ENCODE data around the gene CYGB.
"Not testable (repeated sequence)": the region's sequence is repeated elsewhere in the genome, so short reads cannot be mapped to it uniquely, and the experiment has no call there.

The CYGB gene

DNA sequence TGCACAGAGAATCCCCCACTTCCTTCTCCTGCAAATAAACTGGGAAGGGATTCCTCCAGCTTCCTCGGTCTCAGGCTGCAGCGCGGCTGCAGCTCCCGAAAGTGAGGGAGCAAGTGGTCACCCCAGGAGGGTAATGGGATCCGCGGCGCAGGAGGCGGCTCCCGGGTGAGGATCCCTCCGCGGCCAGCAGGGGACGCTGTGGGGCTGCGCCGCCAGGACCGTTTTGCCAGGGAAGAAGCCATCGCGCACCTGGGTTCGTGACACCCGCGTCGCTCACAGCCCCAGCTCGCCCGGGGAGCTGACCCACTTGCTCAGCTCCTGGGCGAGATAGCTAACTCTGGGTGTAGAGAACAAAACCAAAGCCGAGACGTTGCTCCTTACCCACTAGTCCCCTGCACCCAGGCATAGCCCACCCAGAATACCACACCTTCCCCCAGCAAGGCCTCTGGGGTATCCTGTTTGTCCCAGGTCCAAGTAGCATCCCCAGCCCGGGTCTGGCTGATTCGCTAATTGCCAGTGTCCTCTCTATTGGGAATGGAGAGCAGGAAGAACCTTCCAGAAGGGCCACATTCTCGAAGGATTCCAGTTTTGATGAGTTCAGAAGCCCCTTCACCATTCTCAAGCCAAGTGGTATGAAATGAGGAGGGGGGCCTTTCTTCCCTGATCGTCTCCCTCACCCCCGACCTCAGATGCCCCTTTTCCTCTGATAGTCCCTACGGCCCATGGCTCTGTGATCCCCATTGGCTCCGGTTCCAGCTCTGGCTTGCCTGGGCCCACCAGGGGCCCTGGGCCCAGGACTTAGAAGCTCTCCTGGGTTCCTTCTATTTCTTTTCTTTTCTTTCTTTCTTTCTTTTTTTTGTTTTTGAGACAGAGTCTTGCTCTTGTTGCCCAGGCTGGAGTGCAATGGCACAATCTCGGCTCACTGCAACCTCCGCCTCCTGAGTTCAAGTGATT lies 14.1 kb downstream of the CYGB start (continued):
- TF ChIP-seq, protein P1, sequence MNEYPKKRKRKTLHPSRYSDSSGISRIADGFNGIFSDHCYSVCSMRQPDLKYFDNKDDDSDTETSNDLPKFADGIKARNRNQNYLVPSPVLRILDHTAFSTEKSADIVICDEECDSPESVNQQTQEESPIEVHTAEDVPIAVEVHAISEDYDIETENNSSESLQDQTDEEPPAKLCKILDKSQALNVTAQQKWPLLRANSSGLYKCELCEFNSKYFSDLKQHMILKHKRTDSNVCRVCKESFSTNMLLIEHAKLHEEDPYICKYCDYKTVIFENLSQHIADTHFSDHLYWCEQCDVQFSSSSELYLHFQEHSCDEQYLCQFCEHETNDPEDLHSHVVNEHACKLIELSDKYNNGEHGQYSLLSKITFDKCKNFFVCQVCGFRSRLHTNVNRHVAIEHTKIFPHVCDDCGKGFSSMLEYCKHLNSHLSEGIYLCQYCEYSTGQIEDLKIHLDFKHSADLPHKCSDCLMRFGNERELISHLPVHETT (tag by site-specific recombination; IDR thresholded peaks at IDR 0.05) = no peak
- TF ChIP-seq ZNF121 (tag by site-specific recombination; IDR thresholded peaks at IDR 0.05) = no peak
- TF ChIP-seq, protein P2, sequence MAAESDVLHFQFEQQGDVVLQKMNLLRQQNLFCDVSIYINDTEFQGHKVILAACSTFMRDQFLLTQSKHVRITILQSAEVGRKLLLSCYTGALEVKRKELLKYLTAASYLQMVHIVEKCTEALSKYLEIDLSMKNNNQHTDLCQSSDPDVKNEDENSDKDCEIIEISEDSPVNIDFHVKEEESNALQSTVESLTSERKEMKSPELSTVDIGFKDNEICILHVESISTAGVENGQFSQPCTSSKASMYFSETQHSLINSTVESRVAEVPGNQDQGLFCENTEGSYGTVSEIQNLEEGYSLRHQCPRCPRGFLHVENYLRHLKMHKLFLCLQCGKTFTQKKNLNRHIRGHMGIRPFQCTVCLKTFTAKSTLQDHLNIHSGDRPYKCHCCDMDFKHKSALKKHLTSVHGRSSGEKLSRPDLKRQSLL (tag by site-specific recombination; IDR thresholded peaks at IDR 0.05) = peak; percentile 89
- no peak for TF ChIP-seq ZNF311 (tag by site-specific recombination; IDR thresholded peaks at IDR 0.05; ENCODE audit: borderline replicate concordance)
- no peak for TF ChIP-seq WT1 (tag by site-specific recombination; IDR thresholded peaks at IDR 0.05)
- TF ChIP-seq KLF16 (tag by site-specific recombination; IDR thresholded peaks at IDR 0.05) = peak; percentile 55; the same call in 1 of the 2 replicates
- no peak for TF ChIP-seq EGR2 (tag by site-specific recombination; IDR thresholded peaks at IDR 0.05; ENCODE audit: low read depth)
- peak; percentile 98 for TF ChIP-seq ZNF2 (tag by site-specific recombination; IDR thresholded peaks at IDR 0.05)
- no peak for TF ChIP-seq ZNF514 (tag by site-specific recombination; IDR thresholded peaks at IDR 0.05)
- no peak for TF ChIP-seq ZNF621 (tag by site-specific recombination; IDR thresholded peaks at IDR 0.05)
- TF ChIP-seq KLF10 (tag by site-specific recombination; IDR thresholded peaks at IDR 0.05) = no peak
- no peak for TF ChIP-seq KLF9 (tag by site-specific recombination; IDR thresholded peaks at IDR 0.05; ENCODE audit: low read depth)
- peak; percentile 95 for TF ChIP-seq ZSCAN30 (tag by site-specific recombination; IDR thresholded peaks at IDR 0.05)
- TF ChIP-seq ZNF777 (tag by site-specific recombination; IDR thresholded peaks at IDR 0.05; ENCODE audit: borderline replicate concordance) = no peak
- TF ChIP-seq HOXD13 (CRISPR knock-in tag; IDR thresholded peaks at IDR 0.05; ENCODE audit: borderline replicate concordance) = no peak
- TF ChIP-seq SP7 (tag by site-specific recombination; IDR thresholded peaks at IDR 0.05) = peak; percentile 60
- TF ChIP-seq, protein P3, sequence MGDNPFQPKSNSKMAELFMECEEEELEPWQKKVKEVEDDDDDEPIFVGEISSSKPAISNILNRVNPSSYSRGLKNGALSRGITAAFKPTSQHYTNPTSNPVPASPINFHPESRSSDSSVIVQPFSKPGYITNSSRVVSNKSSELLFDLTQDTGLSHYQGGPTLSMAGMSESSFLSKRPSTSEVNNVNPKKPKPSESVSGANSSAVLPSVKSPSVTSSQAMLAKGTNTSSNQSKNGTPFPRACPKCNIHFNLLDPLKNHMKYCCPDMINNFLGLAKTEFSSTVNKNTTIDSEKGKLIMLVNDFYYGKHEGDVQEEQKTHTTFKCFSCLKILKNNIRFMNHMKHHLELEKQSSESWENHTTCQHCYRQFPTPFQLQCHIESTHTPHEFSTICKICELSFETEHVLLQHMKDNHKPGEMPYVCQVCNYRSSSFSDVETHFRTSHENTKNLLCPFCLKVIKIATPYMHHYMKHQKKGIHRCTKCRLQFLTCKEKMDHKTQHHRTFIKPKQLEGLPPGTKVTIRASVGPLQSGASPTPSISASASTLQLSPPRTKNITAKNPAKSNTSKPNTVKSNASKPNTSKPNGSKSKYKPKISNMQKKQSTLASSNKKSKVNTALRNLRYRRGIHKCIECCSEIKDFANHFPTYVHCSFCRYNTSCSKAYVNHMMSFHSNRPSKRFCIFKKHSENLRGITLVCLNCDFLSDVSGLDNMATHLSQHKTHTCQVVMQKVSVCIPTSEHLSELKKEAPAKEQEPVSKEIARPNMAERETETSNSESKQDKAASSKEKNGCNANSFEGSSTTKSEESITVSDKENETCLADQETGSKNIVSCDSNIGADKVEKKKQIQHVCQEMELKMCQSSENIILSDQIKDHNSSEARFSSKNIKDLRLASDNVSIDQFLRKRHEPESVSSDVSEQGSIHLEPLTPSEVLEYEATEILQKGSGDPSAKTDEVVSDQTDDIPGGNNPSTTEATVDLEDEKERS (tag by site-specific recombination; IDR thresholded peaks at IDR 0.05) = 0 out of 2 replicates have a peak, but pooled peaks have one; percentile 49
- TF ChIP-seq GLI2 (tag by site-specific recombination; IDR thresholded peaks at IDR 0.05; ENCODE audit: borderline replicate concordance, low read depth) = no peak
- TF ChIP-seq ZNF112 (tag by site-specific recombination; IDR thresholded peaks at IDR 0.05) = no peak
- TF ChIP-seq TRIM28 (IDR thresholded peaks at IDR 0.05; ENCODE audit: borderline replicate concordance, low read length) = no peak
- no peak for TF ChIP-seq GFI1B (tag by site-specific recombination; IDR thresholded peaks at IDR 0.05)
- 0 out of 2 replicates have a peak, but pooled peaks have one; percentile 32 for TF ChIP-seq YY1 (tag by site-specific recombination; IDR thresholded peaks at IDR 0.05)
- no peak for TF ChIP-seq ZNF416 (tag by site-specific recombination; IDR thresholded peaks at IDR 0.05)
- no peak for TF ChIP-seq ZNF23 (tag by site-specific recombination; IDR thresholded peaks at IDR 0.05; ENCODE audit: borderline replicate concordance)
- TF ChIP-seq ZBTB17 (tag by site-specific recombination; IDR thresholded peaks at IDR 0.05) = no peak; the same call in 1 of the 2 replicates
- 0 out of 2 replicates have a peak, but pooled peaks have one; percentile 30 for TF ChIP-seq ZNF629 (tag by site-specific recombination; IDR thresholded peaks at IDR 0.05)
- peak; percentile 92 for TF ChIP-seq ZEB2 (tag by site-specific recombination; IDR thresholded peaks at IDR 0.05)
- no peak for TF ChIP-seq ZFP41 (tag by site-specific recombination; IDR thresholded peaks at IDR 0.05; ENCODE audit: borderline replicate concordance)

DNA sequence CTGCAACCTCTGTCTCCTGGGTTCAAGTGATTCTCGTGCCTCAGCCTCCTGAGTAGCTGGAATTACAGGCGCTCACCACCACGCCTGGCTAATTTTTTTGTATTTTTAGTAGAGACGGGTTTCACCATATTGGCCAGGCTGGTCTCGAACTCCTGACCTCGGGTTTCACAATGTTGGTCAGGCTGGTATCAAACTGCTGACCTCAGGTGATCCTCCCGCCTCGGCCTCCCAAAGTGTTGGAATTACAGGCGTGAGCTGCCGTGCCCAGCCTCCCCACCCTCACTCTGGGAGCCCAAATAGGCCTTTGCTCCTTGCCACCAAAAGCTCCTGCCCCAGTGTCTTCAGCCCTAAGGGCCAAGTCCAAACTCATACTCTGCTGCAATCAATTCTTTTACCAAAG lies 15.8 kb downstream of the CYGB start:
- H3K27ac ChIP-seq (ENCODE audit: extremely low read depth, low read depth, low read length); POLR2A ChIA-PET; H3K4me1 ChIP-seq (ENCODE audit: control insufficient read depth, insufficient read depth, low read length); H3K4me3 ChIP-seq (ENCODE audit: low read depth, low read length); H3K9me3 ChIP-seq (ENCODE audit: control insufficient read depth, insufficient read depth, low read depth, low read length); H3K36me3 ChIP-seq (ENCODE audit: control insufficient read depth in 2 of 2, insufficient read depth in 1 of 2, low read length in 2 of 2): not testable (repeated sequence)
- CTCF ChIA-PET = interaction anchor here (0.6 to 7.2 kb wide), 11 partner anchors 11 to 932 kb away, joined by 4 to 87 read pairs (median 27); partner anchors contain the start of gene PRCD
